HAP-1 (cell line): ENCODE measurements around the gene EIF3I.
"Not testable (repeated sequence)": the region's sequence is repeated elsewhere in the genome, so short reads cannot be mapped to it uniquely, and the experiment has no call there.

Source experiments
- DNase-seq, 2 experiments: peaks; one replicate each; pipeline ENCODE4 v3.0.0-alpha.2; 2016 to 2020; ENCODE audit warnings: low spot score in 2 of 2
- H3K27me3 ChIP-seq: fragments of 250-450 bp; sonication (Bioruptor Pico); 2 replicates; pipeline ENCODE4 v1.5.1; 2020; ENCODE audit warnings: low read depth, mild to moderate bottlenecking, moderate library complexity
- H3K36me3 ChIP-seq: fragments of 250-450 bp; sonication (Bioruptor Pico); replicated peaks from 2 replicates; pipeline ENCODE4 v1.5.1; 2020; ENCODE audit warnings: mild to moderate bottlenecking
- H3K4me1 ChIP-seq: fragments of 250-450 bp; sonication (Bioruptor Pico); 2 replicates; pipeline ENCODE4 v1.5.1; 2020; ENCODE audit warnings: mild to moderate bottlenecking
- H3K4me3 ChIP-seq: fragments of 250-450 bp; sonication (Bioruptor Pico); 2 replicates; pipeline ENCODE4 v1.5.1; 2020; ENCODE audit warnings: mild to moderate bottlenecking, moderate library complexity
- H3K9me3 ChIP-seq: fragments of 250-450 bp; sonication (Bioruptor Pico); 2 replicates; pipeline ENCODE4 v1.5.1; 2020; ENCODE audit warnings: mild to moderate bottlenecking, moderate library complexity
- in situ Hi-C: fragments of 300-500 bp; cut with MboI; formaldehyde crosslinking; loops from 3 replicates; pipeline ENCODE4 v1.14.3; 2020; ENCODE audit warnings: low sequenced_read_pairs, inconsistent platforms, mixed read lengths

The EIF3I gene

DNA sequence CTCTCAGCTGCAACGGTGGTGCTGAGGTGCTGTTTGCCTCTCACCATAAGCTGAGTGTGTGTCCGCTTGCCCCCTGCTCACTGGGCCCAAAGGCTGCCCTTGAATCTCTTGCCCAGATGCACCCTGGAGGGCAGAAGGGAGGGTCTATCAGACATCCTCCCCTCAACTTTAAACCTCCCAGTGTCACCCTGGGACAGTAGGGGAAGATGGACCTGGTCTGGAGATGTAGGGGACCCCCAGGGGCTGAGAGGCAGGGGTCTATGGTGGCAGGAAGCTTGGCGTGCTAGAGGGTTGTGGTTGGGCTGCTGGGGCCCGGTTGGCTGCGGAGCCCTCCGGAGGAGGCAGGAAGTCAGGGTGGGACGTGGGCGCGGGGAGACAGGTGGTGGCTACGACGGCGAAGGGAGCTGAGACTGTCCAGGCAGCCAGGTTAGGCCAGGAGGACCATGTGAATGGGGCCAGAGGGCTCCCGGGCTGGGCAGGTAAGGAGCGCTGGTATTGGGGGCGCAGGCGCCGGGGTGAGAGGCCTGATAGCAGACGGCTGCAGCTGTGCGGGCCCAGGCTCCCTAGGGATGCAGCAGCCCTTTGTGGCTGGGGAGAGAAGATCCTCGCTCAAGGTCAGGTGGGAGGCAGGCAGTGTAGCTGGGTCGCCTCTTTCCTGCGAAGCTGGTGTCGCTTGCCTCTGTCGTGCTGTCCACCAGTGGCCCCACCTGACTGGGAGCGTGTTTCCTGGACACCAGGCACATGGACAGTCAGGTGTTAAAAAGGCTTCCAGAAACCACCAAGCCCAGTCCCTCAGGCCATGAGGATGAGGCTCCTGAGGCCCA lies 28.9 kb downstream of the EIF3I start, which contains the start of gene LCK:
Gene LCK (plus strand): TSS at position 373 of the 824 bp plus-strand sequence. CDS start 23,065 bp downstream, outside the sequence.
- DNase-seq, result no peak
- no peaks in the 10 kb centered on the region for H3K4me1 ChIP-seq
- H3K4me3 ChIP-seq, result no peak within 1 kb of the TSS
- in situ Hi-C loops, result no loop called here
- no peaks in the 10 kb centered on the region for H3K27me3 ChIP-seq
- H3K36me3 ChIP-seq, result no peaks in the 10 kb centered on the region
- H3K9me3 ChIP-seq, result no peaks in the 10 kb centered on the region

DNA sequence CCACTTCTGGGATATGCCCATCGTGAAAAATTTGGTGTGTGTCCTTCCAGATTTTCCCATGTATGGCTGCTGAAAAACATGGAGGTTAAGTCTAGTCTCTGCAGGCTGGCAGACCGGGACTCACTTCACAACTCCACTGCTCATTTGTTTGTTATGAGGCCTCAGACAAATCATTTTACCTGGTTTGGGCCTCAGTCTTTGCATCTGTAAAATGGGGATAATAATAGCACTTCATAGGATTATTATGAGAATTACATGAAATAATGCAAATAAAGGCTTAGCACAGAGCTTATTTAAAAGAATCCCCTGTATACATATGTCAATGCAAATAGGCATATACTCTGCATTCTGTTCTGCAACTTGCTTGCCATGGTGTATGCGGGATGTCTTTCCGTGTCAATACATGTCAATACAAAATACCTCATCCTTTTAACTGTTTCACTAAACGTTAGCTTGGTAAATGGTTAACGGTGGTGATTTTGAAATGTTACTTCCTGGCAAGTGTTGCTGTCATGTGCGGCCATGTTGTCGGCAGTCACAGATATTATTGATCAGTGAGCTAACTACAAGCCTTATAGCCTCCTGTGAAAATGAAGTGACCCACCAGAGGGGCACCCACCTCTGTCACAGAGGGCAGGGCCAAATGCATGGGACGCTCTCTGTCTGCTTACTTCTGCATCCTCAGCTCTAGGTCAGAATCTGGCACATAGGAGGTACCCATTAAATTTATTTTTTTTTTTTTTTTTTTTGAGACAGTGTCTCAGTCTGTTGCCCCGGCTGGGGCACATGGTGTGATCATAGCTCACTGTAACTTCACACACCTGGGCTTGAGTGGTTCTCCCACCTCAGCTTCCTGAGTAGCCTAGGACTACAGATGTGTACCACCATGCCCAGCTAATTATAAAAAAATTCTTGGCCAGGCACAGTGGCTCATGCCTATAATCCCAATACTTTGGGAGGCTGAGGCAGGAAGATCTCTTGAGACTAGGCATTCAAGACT lies 33.2 kb downstream of the EIF3I start:
- DNase-seq, result no peak
- H3K4me3 ChIP-seq, result no peak overlapping the region
- no peaks in the 10 kb centered on the region for H3K27me3 ChIP-seq
- no peaks in the 10 kb centered on the region for H3K4me1 ChIP-seq
- H3K9me3 ChIP-seq, result no peaks in the 10 kb centered on the region
- in situ Hi-C loops, result no loop called here
- no peaks in the 10 kb centered on the region for H3K36me3 ChIP-seq

DNA sequence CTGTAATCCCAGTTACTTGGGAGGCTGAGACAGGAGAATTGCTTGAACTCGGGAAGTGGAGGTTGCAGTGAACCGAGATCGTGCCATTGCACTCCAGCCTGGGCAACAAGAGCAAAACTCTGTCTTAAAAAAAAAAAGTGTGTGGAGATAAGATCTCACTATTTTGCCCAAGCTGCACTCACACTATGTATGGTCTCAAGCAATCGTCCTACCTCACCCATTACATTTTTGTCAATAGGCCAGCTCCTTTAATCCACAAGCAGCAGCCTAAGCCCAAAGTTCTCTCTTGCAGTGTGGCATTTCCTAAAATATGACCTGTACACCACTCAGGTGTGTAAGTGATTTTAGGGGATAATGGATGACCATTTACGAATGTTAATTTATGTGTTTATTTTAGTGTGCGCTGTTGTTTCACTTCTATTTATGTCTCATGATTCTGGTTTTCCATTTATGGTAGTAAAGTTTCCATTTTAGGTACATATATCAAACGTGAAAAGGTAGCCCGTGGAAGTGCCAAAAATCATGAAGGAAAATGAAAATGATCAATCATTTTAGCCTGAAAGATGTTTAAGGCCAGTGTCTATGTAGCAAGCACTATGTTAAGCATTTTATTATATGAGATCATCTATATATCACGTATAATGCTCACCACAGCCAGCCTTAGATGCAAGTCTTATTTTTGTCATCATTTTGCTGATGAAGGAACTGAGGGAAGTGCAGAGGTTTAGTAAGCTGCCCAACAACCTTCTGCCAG lies 34.4 kb downstream of the EIF3I start:
- Histone ChIP-seq H3K4me1 (no peaks in the 10 kb centered on the region), H3K4me3 (no peak overlapping the region), H3K36me3 (no peaks in the 10 kb centered on the region), H3K27me3 (no peaks in the 10 kb centered on the region), H3K9me3 (no peaks in the 10 kb centered on the region)
- no peak for DNase-seq
- in situ Hi-C loops, result no loop called here

DNA sequence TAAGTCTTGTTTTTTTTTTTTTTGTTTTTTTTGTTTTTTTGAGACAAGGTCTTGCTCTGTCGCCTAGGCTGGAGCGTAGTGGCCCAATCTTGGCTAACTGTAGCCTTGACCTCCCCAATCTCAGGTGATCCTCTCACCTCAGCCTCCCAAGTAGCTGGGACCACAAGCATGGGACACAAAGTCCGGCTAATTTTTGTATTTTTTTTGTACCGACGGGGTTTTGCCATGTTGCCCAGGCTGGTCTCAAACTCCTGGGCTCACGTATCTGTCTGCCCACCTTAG lies 35.0 kb downstream of the EIF3I start:
- no peaks in the 10 kb centered on the region for H3K36me3 ChIP-seq
- no peak overlapping the region for H3K4me3 ChIP-seq
- no peaks in the 10 kb centered on the region for H3K4me1 ChIP-seq
- H3K9me3 ChIP-seq, result no peaks in the 10 kb centered on the region
- H3K27me3 ChIP-seq, result no peaks in the 10 kb centered on the region
- DNase-seq, result no peak
- in situ Hi-C loops, result no loop called here

DNA sequence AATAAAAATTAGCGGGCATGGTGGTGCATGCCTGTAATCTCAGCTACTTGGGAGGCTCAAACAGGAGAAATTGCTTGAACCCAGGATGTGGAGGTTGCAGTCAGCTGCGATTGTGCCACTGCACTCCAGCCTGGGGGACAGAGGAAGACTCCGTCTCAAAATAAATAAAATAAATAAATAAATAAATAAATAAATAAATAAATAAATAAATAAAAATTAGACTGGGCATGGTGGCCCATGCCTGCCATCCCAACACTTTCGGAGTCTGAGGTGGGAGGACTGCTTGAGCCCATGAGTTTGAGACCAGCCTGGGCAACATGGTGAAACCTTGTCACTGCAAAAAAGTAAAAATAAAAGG lies 41.0 kb downstream of the EIF3I start:
- H3K4me1 ChIP-seq, H3K4me3 ChIP-seq, in situ Hi-C loops, H3K36me3 ChIP-seq, H3K9me3 ChIP-seq, DNase-seq, H3K27me3 ChIP-seq: not testable (repeated sequence)

DNA sequence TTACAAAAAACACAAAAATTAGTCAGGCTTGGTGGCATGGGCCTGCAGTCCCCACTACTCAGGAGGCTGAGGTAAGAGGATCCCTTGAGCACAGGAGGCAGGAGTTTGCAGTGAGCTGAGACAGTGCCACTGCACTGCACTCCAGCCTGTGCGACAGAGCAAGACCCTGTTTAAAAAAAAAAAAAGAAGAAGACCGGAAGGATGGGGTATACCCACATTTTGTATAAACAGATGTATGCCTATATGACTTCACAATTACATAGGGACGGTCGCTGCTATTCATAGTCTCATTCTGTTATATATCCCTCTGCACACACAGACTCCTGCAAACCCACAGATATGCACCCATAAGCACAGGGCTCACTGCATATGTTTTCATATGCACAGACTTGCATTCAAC lies 41.5 kb downstream of the EIF3I start:
- in situ Hi-C loops, result no loop called here
- no peaks in the 10 kb centered on the region for H3K36me3 ChIP-seq
- no peak overlapping the region for H3K4me3 ChIP-seq
- no peak for DNase-seq
- H3K4me1 ChIP-seq, result no peaks in the 10 kb centered on the region
- H3K27me3 ChIP-seq, result no peaks in the 10 kb centered on the region
- H3K9me3 ChIP-seq, result no peaks in the 10 kb centered on the region

DNA sequence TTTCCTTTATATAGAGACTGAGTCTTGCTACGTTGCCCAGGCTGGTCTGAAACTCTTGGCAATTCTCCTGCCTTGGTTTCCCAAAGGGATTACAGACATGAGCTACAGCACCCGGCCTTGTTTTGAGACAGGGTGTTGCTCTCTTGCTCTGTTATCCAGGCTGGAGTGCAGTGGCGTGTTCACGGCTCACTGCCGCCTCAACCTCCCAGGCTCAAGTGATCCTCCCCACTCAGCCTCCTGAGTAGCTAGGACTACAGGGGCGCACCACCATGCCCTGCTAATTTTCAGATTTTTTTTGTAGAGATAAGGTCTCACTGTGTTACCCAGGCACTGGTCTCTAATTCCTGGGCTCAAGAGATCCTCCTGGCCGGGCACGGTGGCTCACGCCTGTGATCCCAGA lies 43.6 kb downstream of the EIF3I start:
- Histone ChIP-seq H3K9me3 (no peaks in the 10 kb centered on the region), H3K4me3 (no peak overlapping the region), H3K36me3 (no peaks in the 10 kb centered on the region)

DNA sequence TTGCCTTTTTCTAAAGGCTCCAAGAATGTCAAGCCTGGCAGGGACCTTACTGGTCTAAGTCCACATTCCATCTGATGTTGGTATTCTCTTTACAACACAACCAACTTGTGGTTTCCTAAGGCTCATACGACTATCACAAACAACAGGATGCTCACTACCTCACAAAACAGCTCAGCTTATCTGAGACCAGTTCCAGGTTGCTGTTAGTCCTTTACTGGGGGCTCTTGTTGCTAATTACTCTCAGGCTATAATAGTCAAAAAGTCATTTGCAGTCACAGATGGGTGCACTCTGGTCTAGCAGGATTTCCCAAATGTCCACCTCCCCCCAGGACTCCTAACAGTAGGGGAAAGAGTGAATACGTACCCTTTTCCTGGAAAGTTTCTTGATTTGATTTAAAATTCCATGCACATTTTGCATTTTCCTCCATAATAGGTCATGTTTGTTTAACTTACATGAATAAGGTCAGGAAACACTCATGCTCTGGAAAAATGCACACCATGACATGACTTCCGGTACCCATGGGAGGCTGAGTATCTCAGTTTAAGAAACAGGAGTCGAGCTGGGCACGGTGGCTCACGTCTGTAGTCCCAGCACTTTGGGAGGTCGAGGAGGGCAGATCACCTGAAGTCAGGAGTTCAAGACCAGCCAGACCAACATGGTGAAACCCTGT lies 44.8 kb downstream of the EIF3I start:
- no peaks in the 10 kb centered on the region for H3K36me3 ChIP-seq
- H3K27me3 ChIP-seq, result no peaks in the 10 kb centered on the region
- no peak for DNase-seq
- H3K9me3 ChIP-seq, result no peaks in the 10 kb centered on the region
- H3K4me3 ChIP-seq, result no peak overlapping the region
- in situ Hi-C loops, result no loop called here
- H3K4me1 ChIP-seq, result no peaks in the 10 kb centered on the region

More for the DNA sequence above, 43.6 kb downstream of the EIF3I start:
- Histone ChIP-seq H3K4me1 (no peaks in the 10 kb centered on the region), H3K27me3 (no peaks in the 10 kb centered on the region)
- in situ Hi-C loops, result no loop called here
- no peak for DNase-seq

DNA sequence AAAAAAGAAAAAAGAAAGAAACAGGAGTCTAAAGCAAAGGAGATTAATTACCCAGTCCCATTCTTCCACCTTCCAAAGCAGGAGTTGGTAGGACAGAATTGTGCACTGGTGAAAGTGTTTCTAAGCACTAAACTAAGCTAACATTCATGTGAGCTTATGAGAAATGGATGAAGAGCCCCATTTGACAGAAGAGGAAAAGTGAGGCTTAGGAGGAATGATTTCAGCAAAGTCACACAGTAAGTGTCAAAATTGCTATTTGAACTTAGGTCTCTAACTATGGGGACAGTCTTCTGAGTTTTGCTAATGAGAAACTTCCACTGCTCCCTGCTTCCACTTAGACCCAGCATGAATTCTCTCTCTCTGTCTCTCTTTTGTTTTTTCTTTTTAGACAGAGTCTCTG lies 47.5 kb downstream of the EIF3I start:
- DNase-seq, result no peak
- H3K4me1 ChIP-seq, result no peaks in the 10 kb centered on the region
- in situ Hi-C loops, result no loop called here
- H3K27me3 ChIP-seq, result 0 out of 2 replicates have a peak, but pooled peaks cover 3% of the 10 kb centered on the region
- no peaks in the 10 kb centered on the region for H3K9me3 ChIP-seq
- H3K4me3 ChIP-seq, result no peak overlapping the region
- no peaks in the 10 kb centered on the region for H3K36me3 ChIP-seq

DNA sequence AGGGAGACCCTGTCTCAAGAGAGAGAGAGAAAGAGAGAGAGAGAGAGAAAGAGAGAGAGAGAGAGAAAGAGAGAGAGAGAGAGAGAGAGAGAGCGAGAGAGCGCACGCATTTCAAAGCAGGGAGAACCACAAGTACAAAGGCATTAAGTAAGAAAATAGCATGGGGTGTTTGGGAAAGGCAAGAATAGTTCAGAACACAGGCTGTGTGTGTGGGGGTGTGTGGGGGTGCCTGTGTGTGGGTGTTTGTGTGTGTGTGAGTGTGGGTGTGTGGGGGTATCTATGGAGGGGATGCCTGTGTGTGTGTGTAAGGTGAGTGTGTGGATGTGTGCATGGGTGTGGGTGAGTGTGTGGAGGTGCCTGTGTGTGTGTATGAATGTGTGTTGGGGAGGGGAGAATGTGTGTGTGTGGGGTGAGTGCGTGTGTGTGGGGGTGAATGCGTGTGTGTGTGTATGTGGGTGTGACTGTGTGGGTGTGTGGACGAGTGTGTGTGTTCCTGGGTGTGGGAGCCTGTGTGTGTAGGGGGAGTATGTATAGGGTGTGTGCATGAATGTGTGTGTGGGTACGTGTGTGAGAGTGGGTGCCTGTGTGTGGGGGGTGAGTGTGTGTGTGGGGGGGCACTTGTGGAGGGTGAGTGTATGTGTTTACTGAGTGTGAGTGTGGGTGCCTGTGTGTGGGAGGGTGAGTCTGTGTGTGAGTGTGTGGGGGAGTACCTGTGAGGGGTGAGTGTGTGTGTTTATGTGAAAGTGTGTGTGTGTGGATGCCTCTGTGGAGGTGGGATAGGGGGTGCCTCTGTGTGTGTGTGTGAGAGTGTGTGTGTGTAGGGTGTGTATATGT lies 50.6 kb downstream of the EIF3I start:
- in situ Hi-C loops, result no loop called here
- H3K4me3 ChIP-seq, result no peak overlapping the region
- H3K27me3 ChIP-seq, result 0 out of 2 replicates have a peak, but pooled peaks cover 3% of the 10 kb centered on the region
- DNase-seq, result no peak
- no peaks in the 10 kb centered on the region for H3K9me3 ChIP-seq
- no peaks in the 10 kb centered on the region for H3K36me3 ChIP-seq
- no peaks in the 10 kb centered on the region for H3K4me1 ChIP-seq

DNA sequence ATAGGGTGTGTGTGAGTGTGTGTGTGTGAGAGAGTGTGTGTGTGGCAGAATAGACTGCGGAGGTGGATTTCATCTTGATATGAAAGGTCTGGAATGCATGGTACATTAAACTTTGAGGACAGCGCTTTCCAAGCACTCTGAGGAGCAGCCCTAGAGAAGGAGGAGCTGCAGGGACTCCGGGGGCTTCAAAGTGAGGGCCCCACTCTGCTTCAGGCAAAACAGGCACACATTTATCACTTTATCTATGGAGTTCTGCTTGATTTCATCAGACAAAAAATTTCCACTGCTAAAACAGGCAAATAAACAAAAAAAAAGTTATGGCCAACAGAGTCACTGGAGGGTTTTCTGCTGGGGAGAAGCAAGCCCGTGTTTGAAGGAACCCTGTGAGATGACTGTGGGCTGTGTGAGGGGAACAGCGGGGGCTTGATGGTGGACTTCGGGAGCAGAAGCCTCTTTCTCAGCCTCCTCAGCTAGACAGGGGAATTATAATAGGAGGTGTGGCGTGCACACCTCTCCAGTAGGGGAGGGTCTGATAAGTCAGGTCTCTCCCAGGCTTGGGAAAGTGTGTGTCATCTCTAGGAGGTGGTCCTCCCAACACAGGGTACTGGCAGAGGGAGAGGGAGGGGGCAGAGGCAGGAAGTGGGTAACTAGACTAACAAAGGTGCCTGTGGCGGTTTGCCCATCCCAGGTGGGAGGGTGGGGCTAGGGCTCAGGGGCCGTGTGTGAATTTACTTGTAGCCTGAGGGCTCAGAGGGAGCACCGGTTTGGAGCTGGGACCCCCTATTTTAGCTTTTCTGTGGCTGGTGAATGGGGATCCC lies 51.4 kb downstream of the EIF3I start:
- no peak for DNase-seq

More for the DNA sequence above, 51.4 kb downstream of the EIF3I start:
- no peak overlapping the region for H3K4me3 ChIP-seq
- no peaks in the 10 kb centered on the region for H3K36me3 ChIP-seq
- H3K27me3 ChIP-seq, result 0 out of 2 replicates have a peak, but pooled peaks cover 3% of the 10 kb centered on the region
- no peaks in the 10 kb centered on the region for H3K4me1 ChIP-seq
- H3K9me3 ChIP-seq, result no peaks in the 10 kb centered on the region
- in situ Hi-C loops, result no loop called here
